NCI-H510A (cell line): ENCODE measurements around the gene CDCA3.
A peak's percentile ranks its signal among the peaks of the same experiment; 100 is the strongest.

ENCODE experiments used
- DNase-seq: peaks from one replicate; lab custom pipeline; 2025; lab: John Stamatoyannopoulos, UW

CDCA3 gene

GRCh38 chr12:6852651-6853354 is 1.7 kb upstream of the CDCA3 start:
- DNase-seq: no peak

DNA sequence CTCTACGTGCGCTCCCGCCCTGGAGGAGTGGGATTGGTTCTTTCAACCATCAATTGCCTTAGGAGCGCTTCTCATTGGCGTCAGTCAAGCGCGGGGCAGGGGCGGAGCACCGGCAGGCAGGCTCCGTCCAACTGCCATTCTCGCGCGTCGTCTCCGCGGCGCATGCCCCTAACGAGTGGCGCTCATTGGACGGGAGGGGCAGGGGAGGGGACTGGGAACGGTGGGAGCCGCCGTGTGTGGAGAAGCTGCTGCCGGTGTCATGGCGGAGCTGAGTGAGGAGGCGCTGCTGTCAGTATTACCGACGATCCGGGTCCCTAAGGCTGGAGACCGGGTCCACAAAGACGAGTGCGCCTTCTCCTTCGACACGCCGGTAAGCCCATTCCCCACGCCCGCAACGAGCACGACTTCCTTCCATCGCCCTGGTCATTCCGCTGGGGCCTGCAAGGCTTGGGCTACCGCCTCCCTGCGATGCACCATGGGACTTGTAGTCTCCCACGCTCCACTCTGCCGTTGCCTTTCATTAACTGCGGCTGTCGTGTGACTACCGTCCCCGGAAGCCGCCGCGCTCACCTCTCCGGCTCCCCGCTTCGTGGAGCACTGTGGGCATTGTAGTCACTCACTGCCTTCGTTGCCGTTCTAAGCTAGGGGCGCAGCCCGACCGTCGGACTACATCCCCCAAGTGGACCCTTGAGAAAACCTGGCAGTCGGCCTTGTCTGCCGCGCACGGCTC is 1.0 kb upstream of the CDCA3 start, which contains the start of gene USP5:
Gene USP5, plus strand, starts transcription at position 230 of the 730 bp plus-strand sequence. Its CDS starts 30 bp downstream, at position 260.
- peak; percentile 95 for DNase-seq

DNA sequence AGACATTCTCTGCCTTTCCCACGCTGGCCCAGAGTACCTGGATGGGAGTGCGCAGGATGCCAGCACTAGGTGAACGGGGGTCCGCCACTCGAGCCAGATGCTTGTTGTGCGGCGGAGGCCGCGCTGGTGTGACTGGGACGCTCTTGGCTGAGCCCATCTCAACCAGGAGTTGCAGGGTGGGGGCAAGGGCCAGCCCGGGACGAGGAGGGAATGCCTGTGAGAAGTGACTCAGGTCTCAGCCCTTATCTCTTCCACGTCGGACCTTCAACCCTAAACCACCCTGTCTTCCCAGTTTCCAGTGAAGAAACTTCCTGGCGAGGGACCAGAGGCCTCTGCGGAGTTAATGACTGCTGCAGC is 312 bp downstream of the CDCA3 start:
- no peak for DNase-seq

DNA sequence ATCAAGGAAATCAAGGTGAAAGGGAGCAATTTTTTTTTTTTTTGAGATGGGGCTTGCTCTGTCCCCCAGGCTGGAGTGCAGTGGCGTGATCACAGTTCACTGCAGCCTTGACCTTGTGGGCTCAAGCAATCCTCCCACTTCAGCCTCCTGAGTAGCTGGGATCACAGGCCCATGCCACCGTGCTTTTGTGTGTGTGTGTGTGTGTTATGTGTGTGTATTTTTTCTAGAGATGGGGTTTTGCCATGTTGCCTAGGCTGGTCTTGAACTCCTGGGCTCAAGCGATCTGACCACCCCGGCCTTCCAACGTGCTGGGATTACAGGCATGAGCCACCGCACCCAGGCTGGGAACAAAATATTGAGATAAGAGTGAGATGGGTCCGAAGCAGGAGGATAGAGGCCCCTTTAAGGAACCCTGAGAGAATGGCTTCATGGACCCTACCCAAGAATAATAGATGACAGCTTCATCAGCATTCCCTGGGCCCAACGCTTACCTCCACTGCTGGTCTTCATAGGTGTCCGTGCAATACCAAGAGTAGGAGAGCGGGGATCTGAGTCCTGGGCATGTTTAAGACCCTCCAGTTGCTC is 1.0 kb downstream of the CDCA3 start:
- no peak for DNase-seq

- DNase-seq: no peak
These were observed 1.7 kb downstream of the CDCA3 start for GRCh38 chr12:6849427-6849826.

DNA sequence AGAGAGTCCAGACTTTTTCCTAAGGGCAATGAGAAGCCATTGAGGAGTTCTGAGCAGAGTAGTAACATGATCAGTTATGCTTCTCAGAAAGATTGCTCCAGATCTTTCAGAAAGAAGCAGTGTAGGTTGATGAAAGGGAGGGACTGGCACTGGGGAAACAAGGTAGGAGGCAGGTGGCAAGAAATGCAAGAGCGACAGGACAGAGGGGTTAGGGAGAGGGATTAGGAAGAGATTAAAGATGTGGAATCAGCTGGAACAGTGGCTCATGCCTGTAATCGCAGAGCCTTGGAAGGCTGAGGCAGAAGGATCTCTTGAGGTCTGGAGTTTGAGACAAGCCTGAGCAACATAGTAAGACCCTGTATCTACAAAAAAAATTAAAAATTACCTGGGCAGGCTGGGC is 3.4 kb downstream of the CDCA3 start:
- no peak for DNase-seq

DNA sequence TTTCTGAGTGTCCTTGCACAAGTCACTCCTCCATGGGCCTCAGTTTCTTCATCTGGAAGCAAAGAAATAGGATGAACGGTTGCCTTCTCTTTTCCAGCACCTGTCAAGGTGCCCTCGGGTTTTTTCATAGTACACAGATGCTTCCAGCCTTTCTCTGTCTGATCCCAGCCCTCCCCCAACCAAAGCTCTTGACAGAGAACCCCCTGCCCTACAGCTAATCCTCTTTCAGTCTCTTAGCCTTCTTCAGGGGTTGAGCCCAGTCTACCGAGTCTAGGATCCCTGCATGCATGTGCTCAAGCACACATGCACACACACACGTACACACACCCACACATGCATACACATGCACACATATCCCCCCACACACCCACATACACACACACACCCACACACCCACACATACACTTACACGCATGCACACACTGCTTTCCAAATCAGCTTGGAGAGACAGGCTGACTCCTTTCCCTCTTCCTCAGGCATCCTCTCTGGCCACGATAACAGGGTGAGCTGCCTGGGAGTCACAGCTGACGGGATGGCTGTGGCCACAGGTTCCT is 4.7 kb downstream of the CDCA3 start:
- DNase-seq: no peak

GRCh38 chr12:6845395-6845794 is 5.7 kb downstream of the CDCA3 start:
- no peak for DNase-seq

DNA sequence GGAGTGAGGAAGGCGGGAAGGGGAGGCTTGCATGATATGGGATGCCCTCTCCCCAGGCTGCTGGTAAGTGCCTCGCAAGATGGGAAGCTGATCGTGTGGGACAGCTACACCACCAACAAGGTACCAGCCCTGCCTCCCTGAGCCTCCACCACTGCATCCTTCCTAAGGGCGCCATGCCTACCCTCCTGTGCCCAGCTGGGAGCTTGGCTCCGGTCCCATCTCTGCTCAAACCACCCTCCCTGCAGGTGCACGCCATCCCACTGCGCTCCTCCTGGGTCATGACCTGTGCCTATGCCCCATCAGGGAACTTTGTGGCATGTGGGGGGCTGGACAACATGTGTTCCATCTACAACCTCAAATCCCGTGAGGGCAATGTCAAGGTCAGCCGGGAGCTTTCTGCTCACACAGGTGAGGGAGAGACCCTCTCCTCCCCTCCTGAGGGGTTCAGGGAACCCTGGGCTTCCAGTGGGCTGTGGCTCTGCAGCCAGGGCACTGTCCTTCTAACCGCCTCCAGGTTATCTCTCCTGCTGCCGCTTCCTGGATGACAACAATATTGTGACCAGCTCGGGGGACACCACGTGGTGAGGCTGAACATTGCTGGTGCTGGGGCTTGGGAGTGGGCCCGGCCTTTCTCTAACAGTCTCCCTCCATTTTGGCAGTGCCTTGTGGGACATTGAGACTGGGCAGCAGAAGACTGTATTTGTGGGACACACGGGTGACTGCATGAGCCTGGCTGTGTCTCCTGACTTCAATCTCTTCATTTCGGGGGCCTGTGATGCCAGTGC is 7.8 kb downstream of the CDCA3 start:
- DNase-seq: no peak

- DNase-seq: no peak
These were observed 9.0 kb downstream of the CDCA3 start for GRCh38 chr12:6842075-6842474.

DNA sequence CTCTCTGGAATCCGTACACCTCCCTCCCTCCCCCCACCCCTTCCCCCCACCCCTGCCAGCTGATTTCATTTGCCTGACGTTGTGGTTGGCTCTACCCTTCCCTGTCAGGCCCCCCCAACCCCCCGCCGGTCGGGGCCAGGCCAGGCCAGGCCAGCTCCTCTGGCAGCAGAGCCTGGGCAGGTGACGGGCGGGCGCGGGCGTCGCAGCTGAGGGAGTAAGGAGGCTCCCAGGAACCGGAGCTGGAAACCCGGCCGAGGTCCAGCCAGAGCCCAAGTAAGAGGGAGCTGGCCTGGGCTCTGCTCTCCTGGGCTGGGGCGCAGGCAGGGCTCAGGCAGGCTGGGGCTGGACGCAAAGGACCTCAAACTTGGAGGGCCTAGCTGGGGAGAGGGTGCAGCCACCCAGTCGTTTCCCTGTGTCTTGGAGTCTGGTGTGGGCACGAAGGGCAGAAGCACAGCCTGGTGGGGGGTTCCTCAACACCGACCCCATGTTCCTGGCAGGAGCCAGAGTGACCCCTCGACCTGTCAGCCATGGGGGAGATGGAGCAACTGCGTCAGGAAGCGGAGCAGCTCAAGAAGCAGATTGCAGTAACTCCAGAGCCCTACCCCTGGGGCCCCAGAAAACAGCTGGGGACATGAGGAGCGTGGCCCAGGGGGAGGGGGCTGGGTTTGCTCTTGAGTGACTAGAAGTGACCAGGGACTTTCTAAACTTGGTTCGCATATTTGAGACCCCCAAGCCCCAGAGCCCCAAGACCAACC is 10.1 kb downstream of the CDCA3 start, which contains the start of gene GNB3:
Gene GNB3, plus strand, starts transcription at position 165 of the 755 bp plus-strand sequence. Its CDS starts 363 bp downstream, at position 528.
- DNase-seq: no peak

- DNase-seq: no peak
These were observed 10.8 kb downstream of the CDCA3 start for GRCh38 chr12:6840330-6840729.

DNA sequence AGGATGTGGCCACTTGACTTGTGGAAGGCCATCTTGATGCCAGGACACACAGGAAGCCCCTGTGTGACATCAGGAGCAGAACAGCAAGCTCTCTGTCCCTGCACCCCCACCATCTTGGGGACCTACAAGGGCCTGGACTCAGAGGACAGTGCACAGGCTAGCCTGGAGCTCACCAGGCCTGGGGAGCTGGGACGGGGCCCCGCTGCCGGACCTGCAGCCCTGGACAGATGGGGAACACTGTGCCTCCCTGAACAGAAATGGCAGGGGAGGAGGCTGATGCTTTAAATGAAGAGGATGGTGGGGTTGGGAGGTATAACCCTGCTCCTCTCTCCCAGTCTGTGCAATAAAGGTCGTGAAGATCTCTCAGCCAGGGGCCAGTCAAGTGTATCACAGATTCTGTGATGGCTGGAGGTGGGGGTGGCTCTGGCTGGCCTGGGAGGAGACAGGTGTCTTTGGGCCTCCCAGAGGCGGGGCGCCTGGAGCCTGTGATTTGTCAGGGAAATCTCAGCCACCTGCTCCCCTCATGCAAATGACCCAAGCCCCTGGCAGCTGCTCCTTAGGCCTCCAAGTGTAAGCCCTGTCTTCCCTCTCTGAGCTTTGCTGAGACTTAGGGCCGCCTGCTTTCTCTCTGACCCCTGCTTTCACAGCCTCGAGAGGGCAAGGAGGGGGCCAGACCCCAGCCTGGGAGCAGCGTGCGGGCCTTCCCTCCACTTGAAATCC is 11.4 kb downstream of the CDCA3 start:
- DNase-seq: peak; percentile 57

- no peak for DNase-seq
These were observed 12.2 kb downstream of the CDCA3 start for GRCh38 chr12:6838854-6839253.

DNA sequence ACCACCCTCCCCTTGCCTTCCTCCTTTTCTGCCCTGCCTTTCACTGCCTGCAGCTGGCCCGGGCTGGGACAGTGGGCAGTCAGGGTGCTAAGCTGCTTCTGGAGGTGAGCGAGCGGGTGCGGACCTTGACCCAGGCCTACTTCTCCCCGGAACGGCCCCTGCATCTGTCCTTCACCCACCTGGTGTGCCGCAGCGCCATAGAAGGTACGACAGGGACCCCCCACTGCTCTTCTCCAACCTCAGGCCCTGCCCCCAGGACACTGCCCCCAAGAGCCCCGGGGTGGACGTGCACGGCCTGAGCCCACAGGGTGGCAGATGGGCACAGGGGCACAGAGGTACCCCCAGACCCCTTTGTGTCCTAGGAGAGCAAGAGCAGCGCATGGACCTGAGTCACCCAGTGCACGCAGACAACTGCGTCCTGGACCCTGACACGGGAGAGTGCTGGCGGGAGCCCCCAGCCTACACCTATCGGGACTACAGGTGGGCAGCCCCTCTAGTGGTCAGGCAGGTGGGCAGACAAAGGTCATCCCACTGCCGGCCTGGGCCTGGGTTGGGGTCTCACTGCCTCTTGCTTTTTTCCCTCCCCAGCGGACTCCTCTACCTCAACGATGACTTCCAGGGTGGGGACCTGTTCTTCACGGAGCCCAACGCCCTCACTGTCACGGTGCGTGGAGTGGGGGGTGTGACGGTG is 13.6 kb downstream of the CDCA3 start:
- no peak for DNase-seq

GRCh38 chr12:6836851-6837250 is 14.2 kb downstream of the CDCA3 start:
- DNase-seq: no peak

DNA sequence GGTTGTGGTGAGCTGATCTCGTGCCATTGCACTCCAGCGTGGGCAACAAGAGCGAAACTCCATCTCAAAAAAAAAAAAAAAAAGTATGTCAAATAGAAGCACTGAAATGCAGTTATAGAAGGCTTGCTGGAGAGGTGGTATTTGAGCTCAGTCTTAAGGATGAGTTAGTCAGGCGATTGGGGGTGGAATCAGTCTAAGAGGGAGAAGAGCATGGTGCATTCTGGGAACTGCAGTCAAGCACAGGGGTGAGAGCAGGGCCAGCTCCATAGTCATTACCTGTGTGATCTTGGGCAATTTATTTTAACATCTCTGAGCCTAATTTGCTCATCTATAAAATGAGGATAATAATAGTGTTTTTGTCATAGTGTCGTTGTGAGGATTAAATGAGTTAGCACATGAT is 16.2 kb downstream of the CDCA3 start:
- DNase-seq: no peak

- DNase-seq: no peak
These were observed 16.8 kb downstream of the CDCA3 start for GRCh38 chr12:6834254-6834653.

DNA sequence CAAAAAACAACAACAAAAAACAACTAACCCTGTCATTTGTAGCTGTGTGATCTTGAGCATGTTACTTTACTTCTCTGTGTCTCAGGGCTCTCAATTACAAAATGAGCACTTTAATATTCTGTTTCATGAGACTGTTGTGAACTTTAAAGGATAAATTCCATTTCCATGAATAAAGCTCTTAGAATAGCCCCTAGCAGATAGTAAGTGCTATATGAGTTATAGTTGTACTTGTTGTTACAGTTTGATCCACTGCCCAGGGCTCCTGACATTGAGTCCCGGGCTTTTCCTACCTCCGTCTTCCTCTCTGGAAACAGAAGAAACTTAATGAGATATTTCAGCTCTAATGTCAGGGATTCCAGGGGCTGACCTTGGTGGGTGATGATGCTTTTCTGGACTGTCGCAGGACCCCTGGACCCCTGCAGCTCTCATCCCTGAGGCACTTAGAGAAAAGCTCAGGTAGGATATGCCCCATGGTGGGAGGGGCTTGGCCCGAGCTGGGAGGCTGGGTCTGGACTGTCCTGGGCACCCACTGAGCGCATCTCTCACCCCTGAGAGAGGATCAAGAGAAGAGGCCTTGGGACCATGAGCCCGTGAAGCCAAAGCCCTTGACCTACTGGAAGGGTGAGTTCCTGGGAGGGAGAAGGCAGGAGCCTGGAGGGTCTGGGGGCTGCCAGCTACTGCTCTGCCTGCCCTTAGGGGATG is 17.7 kb downstream of the CDCA3 start:
- no peak for DNase-seq
